ENCODE measurements around the gene CCDC43. TPM values are rescaled to one million over a fixed set of nuclear protein-coding genes. Genes with fewer than 3 reads are reported as not detected.

Gene CCDC43
- total and polyA plus RNA-seq, 2 of the 8 experiments (the other 6 are each of a cell fraction or from before 2014, with no cell fraction given), result 4.9 to 38.1 TPM

DNA sequence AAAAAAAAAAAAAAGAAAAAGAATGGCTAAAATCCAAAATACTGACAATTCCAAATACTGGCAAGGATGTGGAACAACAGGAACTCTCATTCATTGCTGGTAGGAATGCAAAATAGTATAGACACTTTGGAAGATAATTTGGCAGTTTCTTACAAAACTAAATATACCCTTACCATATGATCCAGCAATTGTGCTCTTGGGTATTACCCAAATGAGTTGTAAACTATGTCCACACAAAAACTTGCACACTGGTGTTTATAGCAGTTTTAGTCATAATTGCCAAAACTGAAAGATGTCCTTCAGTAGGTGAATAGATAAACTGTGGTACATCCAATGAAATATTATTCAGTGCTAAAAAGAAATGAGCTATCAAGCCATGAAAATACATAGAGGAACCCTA is 41.8 kb downstream of the CCDC43 start:
- H3K27me3 ChIP-seq (replicated peaks in 1 of 4; ENCODE audit: control insufficient read depth in 3 of 4, extremely low read depth in 1 of 4, insufficient read depth in 3 of 4, low read length in 3 of 4), result no peaks in the 10 kb centered on the region; a peak in 1 of 7 replicates
- no peak overlapping the region for H2BK12ac ChIP-seq (ENCODE audit: low read depth, low read length)
- no peak overlapping the region for H2AK5ac ChIP-seq (ENCODE audit: low read depth, low read length)
- H2BK15ac ChIP-seq (ENCODE audit: low read length), result no peak overlapping the region
- no peaks in the 10 kb centered on the region for H3K9me3 ChIP-seq (ENCODE audit: insufficient read depth in 2 of 2, low read depth in 1 of 2, low read length in 1 of 2)
- H3K79me1 ChIP-seq (ENCODE audit: low read depth, low read length), result no peaks in the 10 kb centered on the region
- H4K5ac ChIP-seq (ENCODE audit: insufficient read length, low read depth, low read length), result no peak overlapping the region
- CTCF ChIA-PET (ENCODE audit: partially characterized antibody), result interaction anchor here (0.6 to 1.2 kb wide), 2 partner anchors 8 to 92 kb away, joined by 3 read pairs; partner anchors contain the start of gene MEIOC
- H4K91ac ChIP-seq (replicated peaks; ENCODE audit: insufficient read length, low read length), result no peak overlapping the region
- H4K8ac ChIP-seq (ENCODE audit: extremely low read depth, insufficient read depth, low read length), result no peak overlapping the region
- H3K23me2 ChIP-seq (ENCODE audit: low read depth, low read length), result no peaks in the 10 kb centered on the region
- no peaks in the 10 kb centered on the region for H4K20me1 ChIP-seq (replicated peaks in 1 of 2; ENCODE audit: control insufficient read depth in 1 of 2, insufficient read depth in 2 of 2, low read length in 2 of 2)
- no peak overlapping the region for H3K56ac ChIP-seq (replicated peaks; ENCODE audit: insufficient read length, low read depth, low read length)
- H3K14ac ChIP-seq (ENCODE audit: insufficient read length), result no peak overlapping the region
- H3K23ac ChIP-seq (ENCODE audit: insufficient read length), result no peak overlapping the region
- no peaks in the 10 kb centered on the region for H3K79me2 ChIP-seq (ENCODE audit: control insufficient read depth in 1 of 2, insufficient read depth in 2 of 2, low read length in 2 of 2)
- no peak overlapping the region for H2BK5ac ChIP-seq (ENCODE audit: low read depth, low read length)
- no peak overlapping the region for H2BK20ac ChIP-seq (ENCODE audit: low read length)
- no peak overlapping the region for H3K4me3 ChIP-seq (ENCODE audit: extremely low read depth in 1 of 4, insufficient read depth in 2 of 4, low read depth in 3 of 4, low read length in 4 of 4)
- H3K4ac ChIP-seq (replicated peaks; ENCODE audit: insufficient read length, low read depth, low read length), result no peak overlapping the region
- H2AFZ ChIP-seq (ENCODE audit: low read length), result no peak overlapping the region
- no peak for DNase-seq (ENCODE audit: low read depth in 1 of 2, low spot score in 2 of 2)
- no peaks in the 10 kb centered on the region for H3K4me1 ChIP-seq (replicated peaks in 1 of 4; ENCODE audit: control insufficient read depth in 3 of 4, insufficient read depth in 4 of 4, low read length in 3 of 4)
- POLR2A ChIA-PET (ENCODE audit: partially characterized antibody), result no interaction called here
- no peak overlapping the region for H3K18ac ChIP-seq (ENCODE audit: extremely low read depth, low read length)
- H3K27ac ChIP-seq (ENCODE audit: low read depth, low read length), result no peak overlapping the region
- H3K9ac ChIP-seq (replicated peaks in 1 of 4; ENCODE audit: extremely low read depth in 1 of 4, low read depth in 3 of 4, low read length in 3 of 4), result no peak overlapping the region
- no peak for FAIRE-seq
- no peak overlapping the region for H2BK120ac ChIP-seq (replicated peaks; ENCODE audit: low read depth, low read length)
- H3K4me2 ChIP-seq (ENCODE audit: insufficient read depth in 1 of 2, low read depth in 2 of 2, low read length in 2 of 2), result no peak overlapping the region
- H3K36me3 ChIP-seq (ENCODE audit: control insufficient read depth in 2 of 4, insufficient read depth in 4 of 4, low read length in 3 of 4), result no peaks in the 10 kb centered on the region
- TF ChIP-seq SUZ12 (IDR thresholded peaks at IDR 0.05; ENCODE audit: low read length), result no peak
